Esophagus (tissue), 2 donors: Measurements from ENCODE around the gene COX19. TPM values are rescaled to one million over a fixed set of nuclear protein-coding genes. Genes with fewer than 3 reads are reported as not detected.
"Not testable (repeated sequence)": the region's sequence is repeated elsewhere in the genome, so short reads cannot be mapped to it uniquely, and the experiment has no call there.

ENCODE experiments used
- H3K27ac ChIP-seq, 2 donors: one replicate each; pipeline ENCODE4 v1.5.1; 2013; ENCODE audit warnings: low read depth in 2 of 2, mild to moderate bottlenecking in 2 of 2, inconsistent platforms in 1 of 2, low read length in 1 of 2, moderate library complexity in 1 of 2
- H3K27me3 ChIP-seq, 2 donors: one replicate each; pipeline ENCODE4 v1.6.1; 2013; ENCODE audit warnings: low read length in 2 of 2, control low read depth in 1 of 2, mild to moderate bottlenecking in 1 of 2; ENCODE audit not compliant: insufficient read depth in 2 of 2, control insufficient read depth in 1 of 2
- H3K36me3 ChIP-seq, 2 donors: one replicate each; pipeline ENCODE4 v1.6.1; 2013; ENCODE audit warnings: low read length in 1 of 2; ENCODE audit not compliant: control insufficient read depth in 2 of 2, insufficient read depth in 2 of 2
- H3K4me1 ChIP-seq, 2 donors: one replicate each; pipeline ENCODE4 v1.6.1; 2013; ENCODE audit warnings: low read length in 1 of 2; ENCODE audit not compliant: control insufficient read depth in 2 of 2, insufficient read depth in 2 of 2
- H3K4me3 ChIP-seq, 2 donors: one replicate each; pipeline ENCODE4 v1.5.1; 2013; ENCODE audit warnings: low read length in 2 of 2, mild to moderate bottlenecking in 2 of 2, low read depth in 1 of 2, moderate library complexity in 1 of 2
- H3K9me3 ChIP-seq, 2 donors: one replicate each; pipeline ENCODE4 v1.6.1; 2013; ENCODE audit warnings: mild to moderate bottlenecking in 2 of 2, low read depth in 1 of 2, low read length in 1 of 2, moderate library complexity in 1 of 2; ENCODE audit not compliant: control insufficient read depth in 2 of 2, insufficient read depth in 1 of 2
- WGBS, 2 donors: extraction: QIAGEN DNeasy Blood & Tissue Kit; methylation state at CpG; one replicate each; pipeline ENCODE4 v1.1.7; 2013; 5-methylcytosine and 5-hydroxymethylcytosine counted together
- polyA plus RNA-seq, 2 donors: library from polyadenylated mRNA; stranded (reverse); fragments of 200-250 nt; gene quantifications; one replicate each; pipeline ENCODE4 v1.2.3, GENCODE V29; 2013
- donor health status: healthy with polysubstance abuse.
- donor health status: Bipolar disorder and iron deficiency.

COX19 gene
- polyA plus RNA-seq, 2 donors: 4.1 to 5.5 TPM

DNA sequence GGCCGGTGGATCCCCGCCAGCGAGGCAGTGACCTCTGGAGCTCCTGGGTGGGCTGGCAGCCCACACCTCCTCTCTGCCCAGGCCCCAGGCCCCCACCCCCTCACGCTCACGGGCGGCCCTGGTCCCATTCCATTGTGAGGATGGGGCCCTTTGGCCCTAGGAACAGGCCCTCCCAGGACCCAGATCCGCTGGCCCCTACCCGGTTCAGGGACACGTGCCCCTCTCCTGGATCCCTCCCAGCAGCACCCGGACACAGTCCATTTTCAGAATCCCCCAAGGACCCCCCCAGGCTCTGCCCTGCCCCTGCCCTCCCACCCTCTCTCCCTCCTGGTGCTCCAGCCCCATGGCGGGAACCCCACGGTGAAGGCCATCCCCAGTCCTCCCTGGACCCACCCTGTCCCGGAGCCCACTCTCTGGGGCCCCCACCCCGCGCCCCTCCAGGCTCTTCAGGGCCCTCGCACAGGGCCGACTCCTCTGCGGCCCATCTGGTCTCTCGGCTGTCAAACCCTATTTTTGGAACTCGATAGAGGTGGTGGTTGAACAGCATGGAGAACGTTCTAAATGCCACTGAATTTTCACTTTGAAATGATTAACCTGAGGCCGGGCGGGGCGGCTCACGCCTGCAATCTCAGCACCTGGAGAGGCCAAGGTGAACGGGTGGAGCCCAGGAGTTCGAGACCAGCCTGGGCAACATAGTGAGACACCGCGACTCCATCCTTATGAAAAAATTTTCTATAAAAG is 28.9 kb downstream of the COX19 start:
- WGBS, 2 donors: 71 to 74% methylated on average over 29 of the region's 29 CpGs
- Histone ChIP-seq H3K27ac (peak overlapping the region in 1 of 2 donors; percentile 48), H3K9me3 (no peaks in the 10 kb centered on the region), H3K36me3 (no peaks in the 10 kb centered on the region), H3K4me1 (peaks cover 0 to 13% of the 10 kb centered on the region in 2 donors), H3K27me3 (no peaks in the 10 kb centered on the region), H3K4me3 (no peak overlapping the region)

DNA sequence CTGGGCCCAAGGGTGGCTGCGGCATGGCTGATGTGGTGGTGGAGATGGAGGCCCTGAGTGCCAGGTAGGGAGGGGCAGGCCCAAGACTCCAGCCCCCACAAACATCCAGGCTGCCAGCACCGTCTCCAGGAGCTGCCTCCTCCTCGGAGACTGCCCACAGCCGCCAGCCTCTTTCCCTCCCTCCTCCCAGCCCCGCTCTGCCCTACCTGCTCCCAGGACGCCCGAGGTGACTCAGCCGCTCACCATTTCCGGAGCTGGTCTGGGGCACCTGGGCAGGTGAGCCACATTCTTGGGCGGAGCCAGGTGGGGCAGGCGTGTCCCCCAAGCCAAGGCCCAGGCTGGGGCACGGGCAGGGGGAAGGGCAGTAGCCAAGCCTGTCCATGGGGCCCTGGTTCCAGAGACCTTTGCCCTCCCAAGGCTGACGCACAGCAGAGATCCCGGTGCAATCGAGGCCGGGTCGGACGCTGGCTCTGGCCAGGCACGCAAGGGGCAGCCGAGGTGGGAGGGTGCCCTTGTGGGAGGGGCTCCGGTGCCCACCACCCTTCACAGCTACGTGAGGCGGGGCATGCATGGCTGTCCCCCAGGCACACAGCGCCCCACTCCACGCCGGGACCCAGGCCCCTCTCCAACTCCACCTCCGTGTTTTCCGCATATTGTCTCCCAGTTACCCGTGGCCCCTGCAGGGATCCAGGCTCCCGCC is 29.6 kb downstream of the COX19 start:
- H3K4me1 ChIP-seq: peaks cover 0 to 13% of the 10 kb centered on the region in 2 donors
- H3K9me3 ChIP-seq: no peaks in the 10 kb centered on the region
- H3K27ac ChIP-seq: peak overlapping the region; percentile 64 to 68
- no peaks in the 10 kb centered on the region for H3K27me3 ChIP-seq
- H3K36me3 ChIP-seq: no peaks in the 10 kb centered on the region
- peak overlapping the region; percentile 8 to 32 for H3K4me3 ChIP-seq
- 43 to 52% methylated on average over 28 to 30 of the region's 30 CpGs for WGBS, 2 donors

DNA sequence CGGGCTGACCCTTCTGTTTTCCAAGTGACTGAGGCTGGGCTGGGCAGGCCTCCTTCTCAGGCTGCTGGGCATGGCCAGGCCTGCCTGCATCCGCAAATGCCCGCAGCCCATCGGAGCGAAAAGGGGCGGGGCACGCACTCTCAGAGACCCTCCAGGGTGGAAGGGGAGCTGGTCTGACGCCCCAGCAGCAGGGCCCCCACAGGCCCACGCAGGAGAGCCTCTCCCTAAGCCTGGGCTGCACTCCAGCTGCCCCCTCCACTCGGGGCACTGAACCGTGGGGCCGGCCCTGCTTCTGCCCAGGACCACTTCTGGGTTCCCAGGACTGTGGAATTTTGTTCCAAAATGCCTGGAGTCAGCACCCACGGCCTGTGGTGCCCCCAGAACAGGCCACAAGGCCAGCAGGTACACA is 30.2 kb downstream of the COX19 start:
- Histone ChIP-seq H3K27me3 (no peaks in the 10 kb centered on the region), H3K4me1 (peaks cover 0 to 13% of the 10 kb centered on the region in 2 donors), H3K4me3 (peak overlapping the region; percentile 8), H3K27ac (peak overlapping the region; percentile 64 to 68), H3K9me3 (no peaks in the 10 kb centered on the region), H3K36me3 (no peaks in the 10 kb centered on the region)
- 46 to 52% methylated on average over 13 of the region's 13 CpGs for WGBS, 2 donors

DNA sequence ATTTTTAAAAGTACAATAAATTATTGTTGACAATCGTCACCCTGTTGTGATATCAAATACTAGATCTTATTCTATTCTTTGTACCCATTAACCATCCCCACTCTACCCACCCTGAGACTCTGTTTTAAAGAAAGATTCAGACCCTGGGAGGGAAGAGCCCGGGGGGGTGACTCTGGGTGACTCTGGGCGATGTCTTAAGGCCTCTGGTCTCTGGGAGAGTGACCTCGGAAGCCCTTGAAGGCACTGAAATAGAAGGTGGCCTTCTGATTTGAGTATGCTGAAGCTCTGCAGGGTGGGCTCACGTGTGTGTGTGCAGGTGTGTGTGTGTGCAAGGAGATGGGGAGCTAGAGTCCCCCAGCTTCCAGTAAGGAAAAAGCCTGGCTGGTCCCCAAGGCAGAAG is 30.6 kb downstream of the COX19 start:
- Histone ChIP-seq H3K4me1 (peaks cover 0 to 13% of the 10 kb centered on the region in 2 donors), H3K27me3 (no peaks in the 10 kb centered on the region), H3K36me3 (no peaks in the 10 kb centered on the region), H3K27ac (peak overlapping the region; percentile 64 to 68), H3K9me3 (no peaks in the 10 kb centered on the region), H3K4me3 (no peak overlapping the region)
- WGBS, 2 donors: 62 to 71% methylated on average over 5 of the region's 5 CpGs

DNA sequence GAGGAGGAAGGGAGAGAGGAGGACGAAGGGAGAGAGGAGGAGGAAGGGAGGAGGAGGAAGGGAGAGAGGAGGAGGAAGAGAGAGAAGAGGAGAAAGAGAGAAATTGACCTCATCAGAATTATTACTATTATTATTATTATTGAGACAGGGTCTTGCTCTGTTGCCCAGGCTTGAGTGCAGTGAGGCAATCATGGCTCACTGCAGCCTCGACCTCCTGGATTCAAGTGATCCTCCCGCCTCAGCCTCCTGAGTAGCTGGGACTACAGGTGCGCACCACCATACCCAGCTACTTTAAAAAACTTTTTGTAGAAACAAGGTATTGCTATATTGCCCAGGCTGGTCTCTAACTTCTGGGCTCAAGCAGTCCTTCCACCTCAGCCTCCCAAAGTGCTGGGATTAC is 31.6 kb downstream of the COX19 start:
- H3K9me3 ChIP-seq, H3K4me3 ChIP-seq, H3K36me3 ChIP-seq, H3K27ac ChIP-seq, H3K27me3 ChIP-seq: not testable (repeated sequence)
- peaks cover 0 to 13% of the 10 kb centered on the region in 2 donors for H3K4me1 ChIP-seq
- WGBS, 2 donors: 88 to 92% methylated on average over 4 of the region's 4 CpGs

DNA sequence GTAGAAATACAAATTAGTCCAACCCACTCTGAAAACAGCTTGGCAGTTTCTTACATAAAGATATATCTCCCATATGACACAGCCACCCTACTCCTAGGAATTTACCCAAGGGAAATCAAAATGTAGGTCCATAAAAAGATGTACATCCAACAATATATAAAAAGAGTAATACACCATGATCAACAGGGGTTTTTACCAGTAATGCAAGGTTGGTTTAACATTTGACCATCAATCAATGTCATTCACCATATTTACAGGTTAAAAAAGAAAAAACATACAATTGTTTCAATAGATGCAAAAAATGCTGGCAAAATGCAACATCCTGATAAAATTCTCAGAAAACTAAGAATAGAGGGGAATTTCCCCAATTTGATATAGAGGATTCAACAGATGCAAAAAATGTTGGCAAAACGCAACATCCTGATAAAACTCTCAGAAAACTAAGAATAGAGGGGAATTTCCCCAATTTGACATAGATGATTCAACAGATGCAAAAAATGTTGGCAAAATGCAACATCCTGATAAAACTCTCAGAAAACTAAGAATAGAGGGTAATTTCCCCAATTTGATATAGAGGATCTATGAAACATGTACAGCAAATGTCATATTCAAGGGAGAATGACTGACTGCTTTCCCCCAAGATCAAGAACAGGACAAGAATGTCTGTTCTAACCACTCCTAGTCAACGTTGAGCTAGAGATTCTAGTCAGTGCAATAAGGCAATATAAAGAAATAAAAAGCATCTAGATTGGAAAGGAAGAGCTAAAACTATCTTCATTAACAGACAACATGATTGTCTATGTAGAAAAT is 34.5 kb downstream of the COX19 start:
- H3K36me3 ChIP-seq: no peaks in the 10 kb centered on the region
- WGBS, 2 donors: 58 to 59% methylated on average over 2 of the region's 2 CpGs

DNA sequence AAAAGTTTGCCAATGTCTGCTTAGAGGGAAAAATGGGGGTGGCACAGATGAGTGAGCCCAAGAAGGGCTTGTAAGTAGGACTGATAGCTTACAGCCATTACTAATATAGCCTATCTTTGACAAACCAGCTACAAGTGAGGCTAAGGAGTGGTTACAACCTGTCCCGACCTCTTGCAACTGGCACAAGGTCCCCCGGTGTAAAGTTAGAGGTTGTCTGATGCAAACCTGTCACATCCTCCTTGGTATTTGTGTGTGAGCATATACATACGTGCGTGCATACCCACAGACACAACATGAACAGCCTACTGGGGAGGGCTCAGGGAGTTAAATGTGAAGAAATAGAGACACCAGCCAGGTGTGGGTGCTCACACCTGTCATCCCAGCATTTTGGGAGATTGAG is 35.5 kb downstream of the COX19 start:
- 94 to 97% methylated on average over 4 of the region's 4 CpGs for WGBS, 2 donors

More for the DNA sequence above, 34.5 kb downstream of the COX19 start:
- no peaks in the 10 kb centered on the region for H3K27me3 ChIP-seq
- peaks cover 0 to 8% of the 10 kb centered on the region in 2 donors for H3K4me1 ChIP-seq
- no peak overlapping the region for H3K27ac ChIP-seq
- no peaks in the 10 kb centered on the region for H3K9me3 ChIP-seq
- H3K4me3 ChIP-seq: no peak overlapping the region

DNA sequence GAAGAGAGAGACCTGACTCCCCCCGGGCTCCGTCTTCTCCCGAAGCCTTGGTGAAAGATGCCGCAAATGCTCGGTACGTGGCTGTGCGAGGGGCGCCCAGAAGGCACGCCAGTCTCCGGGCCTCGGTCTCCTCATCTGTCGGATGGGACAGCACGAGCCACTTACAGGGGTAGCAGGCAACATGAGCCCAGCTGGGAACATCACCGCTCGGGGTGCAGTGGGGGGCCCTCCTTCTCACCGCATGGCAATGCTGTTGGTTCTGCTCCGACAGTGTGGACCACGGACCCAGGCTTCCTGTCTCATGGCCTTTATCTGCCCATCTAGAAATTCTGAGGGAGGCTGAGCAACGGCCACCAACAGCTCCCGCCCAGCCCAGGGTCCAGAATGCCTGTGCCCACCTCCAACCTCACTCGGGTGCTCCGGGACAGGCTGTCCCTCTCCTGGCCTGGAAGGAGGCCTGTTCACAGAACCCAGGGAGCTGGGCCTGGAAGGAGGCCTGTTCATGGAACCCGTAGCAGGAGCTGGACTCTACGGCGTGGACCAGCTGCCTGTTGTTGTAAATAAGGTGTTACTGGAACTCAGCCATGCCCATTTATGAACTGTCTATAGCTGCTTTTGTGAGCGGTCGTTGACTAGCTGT is 36.7 kb downstream of the COX19 start:
- H3K4me3 ChIP-seq: no peak overlapping the region
- WGBS, 2 donors: 97% methylated on average over 27 of the region's 27 CpGs
- H3K4me1 ChIP-seq: no peaks in the 10 kb centered on the region
- no peak overlapping the region for H3K27ac ChIP-seq
- no peaks in the 10 kb centered on the region for H3K9me3 ChIP-seq
- H3K27me3 ChIP-seq: no peaks in the 10 kb centered on the region
- H3K36me3 ChIP-seq: no peaks in the 10 kb centered on the region

More for the DNA sequence above, 35.5 kb downstream of the COX19 start:
- no peaks in the 10 kb centered on the region for H3K27me3 ChIP-seq
- no peaks in the 10 kb centered on the region for H3K9me3 ChIP-seq
- H3K27ac ChIP-seq: no peak overlapping the region
- H3K36me3 ChIP-seq: no peaks in the 10 kb centered on the region
- H3K4me3 ChIP-seq: no peak overlapping the region
- peaks cover 0 to 2% of the 10 kb centered on the region in 2 donors for H3K4me1 ChIP-seq

DNA sequence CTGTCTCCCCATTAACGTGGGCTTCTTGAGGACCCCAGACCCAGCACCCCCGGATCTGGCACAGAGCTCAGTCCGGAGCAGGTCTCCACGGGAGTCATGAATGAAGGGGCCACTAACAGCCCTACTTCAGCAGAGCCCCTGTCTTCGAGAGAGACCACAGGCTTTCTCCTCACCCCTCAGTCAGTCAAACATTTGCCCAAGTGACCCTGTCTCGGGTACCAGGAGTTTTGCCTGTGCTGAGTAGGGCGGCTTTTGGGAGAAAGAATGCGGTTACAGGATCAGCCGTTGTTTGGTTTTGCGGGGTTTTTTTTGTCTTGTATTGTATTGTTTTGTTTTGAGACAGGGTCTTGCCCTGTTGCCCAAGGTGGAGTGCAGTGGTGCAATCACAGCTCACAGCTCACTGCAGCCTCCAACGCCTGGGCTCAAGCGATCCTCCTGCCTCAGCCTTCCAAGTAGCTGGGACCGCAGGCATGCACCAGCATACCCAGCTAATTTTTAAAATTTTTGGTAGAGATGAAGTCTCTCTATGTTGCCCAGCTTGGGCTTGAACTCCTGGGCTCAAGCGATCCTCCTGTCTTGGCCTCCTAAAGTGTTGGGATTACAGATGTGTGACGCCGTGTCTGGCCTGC is 37.4 kb downstream of the COX19 start:
- H3K36me3 ChIP-seq: no peaks in the 10 kb centered on the region
- H3K4me3 ChIP-seq: no peak overlapping the region
- WGBS, 2 donors: 86 to 89% methylated on average over 16 of the region's 16 CpGs
- no peaks in the 10 kb centered on the region for H3K4me1 ChIP-seq
- H3K27ac ChIP-seq: no peak overlapping the region
- H3K9me3 ChIP-seq: no peaks in the 10 kb centered on the region
- H3K27me3 ChIP-seq: no peaks in the 10 kb centered on the region
